GM23338 (cell line): Measurements from ENCODE around the gene RMND5B. TPM values are rescaled to one million over a fixed set of nuclear protein-coding genes. Genes with fewer than 3 reads are reported as not detected.
A peak's percentile ranks its signal among the peaks of the same experiment; 100 is the strongest.

Experiments
- ATAC-seq: fragments of 200-7000 bp; cut with Tn5 transposase; 3 replicates; pipeline ENCODE4 v1.9.1; 2020
- DNase-seq: peaks from one replicate; pipeline ENCODE4 v3.0.0-alpha.2; 2015; ENCODE audit warnings: low spot score
- H2AFZ ChIP-seq: fragments of 200-600 bp; sonication (generic); 2 replicates; pipeline ENCODE4 v1.8.0; 2016; ENCODE audit warnings: antibody characterized with exemption, mild to moderate bottlenecking, moderate library complexity
- H3F3A ChIP-seq: fragments of 200-600 bp; sonication (generic); replicated peaks from 2 replicates; pipeline ENCODE4 v1.8.0; 2017; ENCODE audit warnings: antibody characterized with exemption, mixed run types, low read depth
- H3K27ac ChIP-seq: fragments of 200-600 bp; sonication (generic); 2 replicates; pipeline ENCODE4 v1.6.1; 2016; ENCODE audit warnings: low read depth
- H3K27me3 ChIP-seq: fragments of 200-600 bp; sonication (generic); 2 replicates; pipeline ENCODE4 v1.8.0; 2016; ENCODE audit warnings: mild to moderate bottlenecking, mixed run types, moderate library complexity; ENCODE audit not compliant: insufficient read depth
- H3K36me3 ChIP-seq: fragments of 200-600 bp; sonication (generic); 2 replicates; pipeline ENCODE4 v1.8.0; 2016; ENCODE audit warnings: mild to moderate bottlenecking; ENCODE audit not compliant: insufficient read depth
- H3K4me1 ChIP-seq: fragments of 200-600 bp; sonication (generic); 2 replicates; pipeline ENCODE4 v1.8.0; 2016; ENCODE audit warnings: mild to moderate bottlenecking, moderate library complexity; ENCODE audit not compliant: insufficient read depth
- H3K4me2 ChIP-seq: fragments of 200-600 bp; sonication (generic); 2 replicates; pipeline ENCODE4 v1.7.1; 2017; ENCODE audit warnings: mixed run types
- H3K4me3 ChIP-seq: fragments of 200-600 bp; sonication (generic); 2 replicates; pipeline ENCODE4 v1.6.1; 2016; ENCODE audit warnings: mixed run types
- H3K79me2 ChIP-seq: fragments of 200-600 bp; sonication (generic); replicated peaks from 2 replicates; pipeline ENCODE4 v1.8.0; 2017; ENCODE audit warnings: mild to moderate bottlenecking; ENCODE audit not compliant: insufficient read depth
- H3K9me2 ChIP-seq: fragments of 200-600 bp; sonication (generic); 2 replicates; pipeline ENCODE4 v1.8.0; 2017; ENCODE audit not compliant: insufficient read depth
- H4K20me1 ChIP-seq: fragments of 200-600 bp; sonication (generic); replicated peaks from 2 replicates; pipeline ENCODE4 v1.8.0; 2017; ENCODE audit warnings: mild to moderate bottlenecking; ENCODE audit not compliant: insufficient read depth
- H3K27ac Mint-ChIP-seq: 2 replicates; pipeline ENCODE4 v1.8.0; 2020; ENCODE audit warnings: inconsistent platforms, mild to moderate bottlenecking, moderate library complexity, mixed read lengths
- H3K27me3 Mint-ChIP-seq: 3 replicates; pipeline ENCODE4 v1.8.0; 2022; ENCODE audit warnings: low read depth, mild to moderate bottlenecking, moderate library complexity, mixed read lengths, inconsistent platforms; ENCODE audit not compliant: insufficient read depth, poor library complexity
- H3K36me3 Mint-ChIP-seq: 3 replicates; pipeline ENCODE4 v1.8.0; 2021; ENCODE audit warnings: low read depth, mild to moderate bottlenecking, inconsistent platforms, moderate library complexity, mixed read lengths
- H3K4me1 Mint-ChIP-seq: 3 replicates; pipeline ENCODE4 v1.8.0; 2020; ENCODE audit warnings: mild to moderate bottlenecking, inconsistent platforms, mixed read lengths
- H3K4me3 Mint-ChIP-seq: 3 replicates; pipeline ENCODE4 v1.8.0; 2021; ENCODE audit warnings: moderate library complexity, mild to moderate bottlenecking, inconsistent platforms, mixed read lengths
- H3K9me3 Mint-ChIP-seq: 3 replicates; pipeline ENCODE4 v1.8.0; 2020; ENCODE audit warnings: moderate library complexity, mild to moderate bottlenecking, inconsistent platforms, mixed read lengths
- CREB1 ChIP-seq: fragments of 250-450 bp; sonication (Bioruptor Pico); IDR thresholded peaks from 2 replicates; pipeline ENCODE4 v1.5.0; 2020; ENCODE audit warnings: low read depth, mild to moderate bottlenecking, moderate library complexity
- ETS1 ChIP-seq: IDR thresholded peaks from 2 replicates; pipeline ENCODE4 v1.6.1; 2016; ENCODE audit warnings: antibody characterized with exemption
- EZH2 ChIP-seq: fragments of 200-600 bp; sonication (generic); IDR thresholded peaks from one replicate; pipeline ENCODE4 v1.8.0; 2017; ENCODE audit warnings: antibody characterized with exemption, mild to moderate bottlenecking, low read depth; ENCODE audit not compliant: unreplicated experiment
- EZH2phosphoT487 ChIP-seq: fragments of 200-600 bp; sonication (generic); IDR thresholded peaks from one replicate; pipeline ENCODE4 v1.8.1; 2018; ENCODE audit warnings: antibody characterized with exemption; ENCODE audit not compliant: unreplicated experiment
- JUNB ChIP-seq: IDR thresholded peaks from one replicate; pipeline ENCODE4 v1.6.1; 2016; ENCODE audit warnings: antibody characterized with exemption; ENCODE audit not compliant: unreplicated experiment
- NANOG ChIP-seq: IDR thresholded peaks from 2 replicates; pipeline ENCODE4 v1.6.1; 2016; ENCODE audit warnings: antibody characterized with exemption, borderline replicate concordance
- POLR2AphosphoS5 ChIP-seq: IDR thresholded peaks from 2 replicates; pipeline ENCODE4 v1.6.1; 2016; ENCODE audit warnings: antibody characterized with exemption, low read depth
- REST ChIP-seq: IDR thresholded peaks from one replicate; pipeline ENCODE4 v1.6.1; 2018; ENCODE audit warnings: antibody characterized with exemption; ENCODE audit not compliant: unreplicated experiment
- STAT1 ChIP-seq: IDR thresholded peaks from one replicate; pipeline ENCODE4 v1.6.1; 2016; ENCODE audit warnings: antibody characterized with exemption; ENCODE audit not compliant: unreplicated experiment
- ZNF114 ChIP-seq: fragments of 250-450 bp; sonication (Bioruptor Pico); IDR thresholded peaks from 2 replicates; pipeline ENCODE4 v1.5.0; 2020; ENCODE audit warnings: mild to moderate bottlenecking, moderate library complexity
- ZNF331 ChIP-seq: fragments of 250-450 bp; sonication (Bioruptor Pico); IDR thresholded peaks from 2 replicates; pipeline ENCODE4 v1.5.0; 2020; ENCODE audit warnings: low read depth, mild to moderate bottlenecking, moderate library complexity
- polyA plus RNA-seq: library from polyadenylated mRNA; unstranded; fragments of >200 nt; fragmentation: Nextera tagmentation; extraction: Ambion mirVana; gene quantifications from 2 replicates; pipeline ENCODE4 v1.2.1, GENCODE V29; 2016
- total RNA-seq: library from RNA; depleted of rRNA; stranded (reverse); fragments of >200 nt; shearing (Covaris generic); gene quantifications from 2 replicates; pipeline ENCODE4 v1.2.3, GENCODE V29; 2014
- TF ChIP-seq, protein P1 (sequence below), 2 experiments: fragments of 200-600 bp in 1 of 2; sonication (generic) in 1 of 2; conservative IDR thresholded peaks; 2 replicates each; pipeline versions ENCODE4 v1.5.1 to v1.6.1; 2016 to 2017; ENCODE audit warnings: antibody characterized with exemption in 2 of 2, low read depth in 2 of 2, mild to moderate bottlenecking in 2 of 2, moderate library complexity in 1 of 2
- TF ChIP-seq, protein P2 (sequence below): fragments of 250-450 bp; sonication (Bioruptor Pico); IDR thresholded peaks from 2 replicates; pipeline ENCODE4 v1.5.0; 2020; ENCODE audit warnings: mild to moderate bottlenecking, moderate library complexity

Gene RMND5B
- total and polyA plus RNA-seq, 2 experiments from 2014 or later = 47.5 to 101 TPM

GRCh38 chr5:178143246-178143645, 12.4 kb downstream of the RMND5B start:
- H3K4me2 ChIP-seq = no peak overlapping the region
- peaks cover 14% of the 10 kb centered on the region for H3K27me3 Mint-ChIP-seq
- no peak for ATAC-seq

More at GRCh38 chr5:178143246-178143645, 12.4 kb downstream of the RMND5B start:
- Histone ChIP-seq H3K79me2 (peaks cover 3% of the 10 kb centered on the region), H3K4me3 (no peak overlapping the region), H3K4me1 (no peaks in the 10 kb centered on the region), H3F3A (peaks cover 38% of the 10 kb centered on the region), H2AFZ (no peak overlapping the region), H3K27me3 (no peaks in the 10 kb centered on the region), H3K9me2 (no peaks in the 10 kb centered on the region), H3K36me3 (peaks cover 71% of the 10 kb centered on the region), H3K27ac (no peak overlapping the region), H4K20me1 (peaks cover 8% of the 10 kb centered on the region)
- DNase-seq = no peak
- Mint-ChIP-seq H3K27ac (peak overlapping the region; percentile 44; the same call in 1 of the 2 replicates), H3K36me3 (peaks cover 93% of the 10 kb centered on the region), H3K9me3 (no peaks in the 10 kb centered on the region), H3K4me3 (no peak overlapping the region), H3K4me1 (peaks cover 4% of the 10 kb centered on the region)
- TF ChIP-seq STAT1 (no peak), ZNF331 (CRISPR knock-in tag) (no peak), EZH2phosphoT487 (no peak), EZH2 (no peak), NANOG (no peak), POLR2AphosphoS5 (no peak), ZNF114 (CRISPR knock-in tag) (no peak), CREB1 (CRISPR knock-in tag) (no peak), ETS1 (no peak), JUNB (no peak), REST (no peak)
- TF ChIP-seq, protein P1, sequence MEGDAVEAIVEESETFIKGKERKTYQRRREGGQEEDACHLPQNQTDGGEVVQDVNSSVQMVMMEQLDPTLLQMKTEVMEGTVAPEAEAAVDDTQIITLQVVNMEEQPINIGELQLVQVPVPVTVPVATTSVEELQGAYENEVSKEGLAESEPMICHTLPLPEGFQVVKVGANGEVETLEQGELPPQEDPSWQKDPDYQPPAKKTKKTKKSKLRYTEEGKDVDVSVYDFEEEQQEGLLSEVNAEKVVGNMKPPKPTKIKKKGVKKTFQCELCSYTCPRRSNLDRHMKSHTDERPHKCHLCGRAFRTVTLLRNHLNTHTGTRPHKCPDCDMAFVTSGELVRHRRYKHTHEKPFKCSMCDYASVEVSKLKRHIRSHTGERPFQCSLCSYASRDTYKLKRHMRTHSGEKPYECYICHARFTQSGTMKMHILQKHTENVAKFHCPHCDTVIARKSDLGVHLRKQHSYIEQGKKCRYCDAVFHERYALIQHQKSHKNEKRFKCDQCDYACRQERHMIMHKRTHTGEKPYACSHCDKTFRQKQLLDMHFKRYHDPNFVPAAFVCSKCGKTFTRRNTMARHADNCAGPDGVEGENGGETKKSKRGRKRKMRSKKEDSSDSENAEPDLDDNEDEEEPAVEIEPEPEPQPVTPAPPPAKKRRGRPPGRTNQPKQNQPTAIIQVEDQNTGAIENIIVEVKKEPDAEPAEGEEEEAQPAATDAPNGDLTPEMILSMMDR (conservative IDR thresholded peaks at IDR 0.05; ENCODE audit: low read depth in 2 of 2) = no peak
- TF ChIP-seq, protein P2, sequence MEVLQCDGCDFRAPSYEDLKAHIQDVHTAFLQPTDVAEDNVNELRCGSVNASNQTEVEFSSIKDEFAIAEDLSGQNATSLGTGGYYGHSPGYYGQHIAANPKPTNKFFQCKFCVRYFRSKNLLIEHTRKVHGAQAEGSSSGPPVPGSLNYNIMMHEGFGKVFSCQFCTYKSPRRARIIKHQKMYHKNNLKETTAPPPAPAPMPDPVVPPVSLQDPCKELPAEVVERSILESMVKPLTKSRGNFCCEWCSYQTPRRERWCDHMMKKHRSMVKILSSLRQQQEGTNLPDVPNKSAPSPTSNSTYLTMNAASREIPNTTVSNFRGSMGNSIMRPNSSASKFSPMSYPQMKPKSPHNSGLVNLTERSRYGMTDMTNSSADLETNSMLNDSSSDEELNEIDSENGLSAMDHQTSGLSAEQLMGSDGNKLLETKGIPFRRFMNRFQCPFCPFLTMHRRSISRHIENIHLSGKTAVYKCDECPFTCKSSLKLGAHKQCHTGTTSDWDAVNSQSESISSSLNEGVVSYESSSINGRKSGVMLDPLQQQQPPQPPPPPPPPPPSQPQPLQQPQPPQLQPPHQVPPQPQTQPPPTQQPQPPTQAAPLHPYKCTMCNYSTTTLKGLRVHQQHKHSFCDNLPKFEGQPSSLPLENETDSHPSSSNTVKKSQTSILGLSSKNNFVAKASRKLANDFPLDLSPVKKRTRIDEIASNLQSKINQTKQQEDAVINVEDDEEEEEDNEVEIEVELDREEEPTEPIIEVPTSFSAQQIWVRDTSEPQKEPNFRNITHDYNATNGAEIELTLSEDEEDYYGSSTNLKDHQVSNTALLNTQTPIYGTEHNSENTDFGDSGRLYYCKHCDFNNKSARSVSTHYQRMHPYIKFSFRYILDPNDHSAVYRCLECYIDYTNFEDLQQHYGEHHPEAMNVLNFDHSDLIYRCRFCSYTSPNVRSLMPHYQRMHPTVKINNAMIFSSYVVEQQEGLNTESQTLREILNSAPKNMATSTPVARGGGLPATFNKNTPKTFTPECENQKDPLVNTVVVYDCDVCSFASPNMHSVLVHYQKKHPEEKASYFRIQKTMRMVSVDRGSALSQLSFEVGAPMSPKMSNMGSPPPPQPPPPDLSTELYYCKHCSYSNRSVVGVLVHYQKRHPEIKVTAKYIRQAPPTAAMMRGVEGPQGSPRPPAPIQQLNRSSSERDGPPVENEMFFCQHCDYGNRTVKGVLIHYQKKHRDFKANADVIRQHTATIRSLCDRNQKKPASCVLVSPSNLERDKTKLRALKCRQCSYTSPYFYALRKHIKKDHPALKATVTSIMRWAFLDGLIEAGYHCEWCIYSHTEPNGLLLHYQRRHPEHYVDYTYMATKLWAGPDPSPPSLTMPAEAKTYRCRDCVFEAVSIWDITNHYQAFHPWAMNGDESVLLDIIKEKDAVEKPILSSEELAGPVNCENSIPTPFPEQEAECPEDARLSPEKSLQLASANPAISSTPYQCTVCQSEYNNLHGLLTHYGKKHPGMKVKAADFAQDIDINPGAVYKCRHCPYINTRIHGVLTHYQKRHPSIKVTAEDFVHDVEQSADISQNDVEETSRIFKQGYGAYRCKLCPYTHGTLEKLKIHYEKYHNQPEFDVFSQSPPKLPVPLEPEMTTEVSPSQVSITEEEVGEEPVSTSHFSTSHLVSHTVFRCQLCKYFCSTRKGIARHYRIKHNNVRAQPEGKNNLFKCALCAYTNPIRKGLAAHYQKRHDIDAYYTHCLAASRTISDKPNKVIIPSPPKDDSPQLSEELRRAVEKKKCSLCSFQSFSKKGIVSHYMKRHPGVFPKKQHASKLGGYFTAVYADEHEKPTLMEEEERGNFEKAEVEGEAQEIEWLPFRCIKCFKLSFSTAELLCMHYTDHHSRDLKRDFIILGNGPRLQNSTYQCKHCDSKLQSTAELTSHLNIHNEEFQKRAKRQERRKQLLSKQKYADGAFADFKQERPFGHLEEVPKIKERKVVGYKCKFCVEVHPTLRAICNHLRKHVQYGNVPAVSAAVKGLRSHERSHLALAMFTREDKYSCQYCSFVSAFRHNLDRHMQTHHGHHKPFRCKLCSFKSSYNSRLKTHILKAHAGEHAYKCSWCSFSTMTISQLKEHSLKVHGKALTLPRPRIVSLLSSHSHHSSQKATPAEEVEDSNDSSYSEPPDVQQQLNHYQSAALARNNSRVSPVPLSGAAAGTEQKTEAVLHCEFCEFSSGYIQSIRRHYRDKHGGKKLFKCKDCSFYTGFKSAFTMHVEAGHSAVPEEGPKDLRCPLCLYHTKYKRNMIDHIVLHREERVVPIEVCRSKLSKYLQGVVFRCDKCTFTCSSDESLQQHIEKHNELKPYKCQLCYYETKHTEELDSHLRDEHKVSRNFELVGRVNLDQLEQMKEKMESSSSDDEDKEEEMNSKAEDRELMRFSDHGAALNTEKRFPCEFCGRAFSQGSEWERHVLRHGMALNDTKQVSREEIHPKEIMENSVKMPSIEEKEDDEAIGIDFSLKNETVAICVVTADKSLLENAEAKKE (CRISPR knock-in tag) = no peak
